ENCODE measurements around the gene TTR.

Gene TTR

DNA sequence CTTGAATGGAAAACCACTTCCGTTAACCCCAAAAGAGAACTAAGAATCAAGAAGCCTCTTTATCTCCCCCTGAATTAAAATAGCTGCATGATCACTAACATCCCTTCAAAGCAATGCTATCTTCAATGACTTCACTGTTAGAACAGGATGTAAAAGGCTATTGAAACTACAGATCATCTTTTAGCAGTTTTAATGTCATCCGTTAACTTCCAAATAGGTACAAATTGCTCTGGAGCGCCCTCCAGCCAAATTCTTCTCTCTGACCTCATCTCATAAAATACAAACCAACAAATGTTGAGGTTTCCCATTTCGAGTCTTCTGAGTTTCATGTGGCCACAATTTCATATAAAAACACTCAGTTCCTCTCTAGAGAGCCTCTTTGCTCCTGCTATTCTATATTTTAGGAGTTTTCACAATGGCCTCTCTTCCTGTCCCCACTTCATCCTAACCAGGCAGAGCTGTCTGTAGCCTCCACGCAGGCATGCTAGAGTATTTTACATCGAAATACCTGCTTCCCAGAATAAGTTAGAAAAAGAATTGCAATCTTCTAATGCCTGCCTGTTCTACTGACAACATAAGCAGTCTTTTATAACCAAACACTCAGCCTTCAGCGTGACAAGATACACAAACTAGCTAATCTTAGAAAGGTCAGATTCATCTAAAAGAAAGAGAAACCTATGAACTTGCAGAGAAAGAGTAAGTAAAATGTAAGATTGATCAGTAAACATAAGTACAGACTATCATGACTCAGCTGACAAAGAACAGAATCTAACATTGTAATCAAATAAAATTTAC, 54.9 kb downstream of the TTR start:
- no peaks in the 10 kb centered on the region for H3K4me1 ChIP-seq (ENCODE audit: low read depth, poor library complexity, severe bottlenecking)
- no peaks in the 10 kb centered on the region for H3K79me2 ChIP-seq (ENCODE audit: insufficient read depth, low read depth)
- no peak overlapping the region for H3K4me2 ChIP-seq
- H3K36me3 ChIP-seq (ENCODE audit: insufficient read depth) = no peaks in the 10 kb centered on the region
- no peak for TF ChIP-seq CTCF (conservative IDR thresholded peaks at IDR 0.05; ENCODE audit: low read depth, low read length)
- no peak overlapping the region for H3K4me3 ChIP-seq (IDR thresholded peaks at IDR 0.05; ENCODE audit: insufficient read depth, low read depth, low read length)
- H4K20me1 ChIP-seq (ENCODE audit: insufficient read depth) = no peaks in the 10 kb centered on the region
- no peaks in the 10 kb centered on the region for H3K27me3 ChIP-seq (ENCODE audit: insufficient read depth, low read depth)
- H3K9ac ChIP-seq = no peak overlapping the region
- H3K27ac ChIP-seq = no peak overlapping the region
- H2AFZ ChIP-seq (ENCODE audit: low read depth) = no peak overlapping the region

- no peaks in the 10 kb centered on the region for H3K79me2 ChIP-seq (ENCODE audit: insufficient read depth, low read depth)
- no peak overlapping the region for H3K4me3 ChIP-seq (IDR thresholded peaks at IDR 0.05; ENCODE audit: insufficient read depth, low read depth, low read length)
- no peak for TF ChIP-seq CTCF (conservative IDR thresholded peaks at IDR 0.05; ENCODE audit: low read depth, low read length)
- H3K4me1 ChIP-seq (ENCODE audit: low read depth, poor library complexity, severe bottlenecking) = no peaks in the 10 kb centered on the region
- no peak overlapping the region for H3K4me2 ChIP-seq
- no peak overlapping the region for H2AFZ ChIP-seq (ENCODE audit: low read depth)
- no peaks in the 10 kb centered on the region for H4K20me1 ChIP-seq (ENCODE audit: insufficient read depth)
- no peak overlapping the region for H3K9ac ChIP-seq
- no peaks in the 10 kb centered on the region for H3K36me3 ChIP-seq (ENCODE audit: insufficient read depth)
- no peak overlapping the region for H3K27ac ChIP-seq
- H3K27me3 ChIP-seq (ENCODE audit: insufficient read depth, low read depth) = no peaks in the 10 kb centered on the region
Observed at GRCh38 chr18:31647127-31647753, 55.6 kb downstream of the TTR start.

All from KMS-11 (cell line).